Activated CD8-positive, alpha-beta memory T cell treated with anti-CD3 and anti-CD28 coated beads, Interleukin-2, amount 10 ng/mL, durations not matched to agents 7 days and 5 days (primary cell): ENCODE results near the gene SUV39H2. TPM values are rescaled to one million over a fixed set of nuclear protein-coding genes. Genes with fewer than 3 reads are reported as not detected.
"Not testable (repeated sequence)": the region's sequence is repeated elsewhere in the genome, so short reads cannot be mapped to it uniquely, and the experiment has no call there.

Experiments
- ATAC-seq: fragments of 150-1000 bp; cut with Tn5 transposase; one replicate; pipeline ENCODE4 v1.10.0; 2021; ENCODE audit warnings: moderate library complexity
- CTCF ChIA-PET: fragments of 350-600 bp; sonication (Branson Sonifier 250); formaldehyde crosslinking; loops from one replicate; lab custom pipeline; 2021; ENCODE audit warnings: antibody characterized with exemption; lab: Charles Lee
- DNase-seq: peaks from one replicate; pipeline ENCODE4 v3.0.0-alpha.2; 2020
- H3K27ac Mint-ChIP-seq: one replicate; pipeline ENCODE4 v1.8.0; 2021; ENCODE audit warnings: mild to moderate bottlenecking, mixed read lengths
- H3K27me3 Mint-ChIP-seq: one replicate; pipeline ENCODE4 v1.8.0; 2021; ENCODE audit warnings: mixed read lengths
- H3K36me3 Mint-ChIP-seq: one replicate; pipeline ENCODE4 v1.8.0; 2021; ENCODE audit warnings: mild to moderate bottlenecking, mixed read lengths
- H3K4me1 Mint-ChIP-seq: one replicate; pipeline ENCODE4 v1.8.0; 2021; ENCODE audit warnings: mixed read lengths
- H3K4me3 Mint-ChIP-seq: one replicate; pipeline ENCODE4 v1.8.0; 2021; ENCODE audit warnings: mild to moderate bottlenecking, moderate library complexity, mixed read lengths
- H3K9me3 Mint-ChIP-seq: one replicate; pipeline ENCODE4 v1.8.0; 2022; ENCODE audit warnings: low read depth, mixed read lengths
- total RNA-seq, 2 experiments: library from RNA; stranded (reverse); gene quantifications; one replicate each; pipeline ENCODE4 v1.2.3, GENCODE V29; 2021

The SUV39H2 gene
- total RNA-seq, 2 experiments from 2014 or later = 33.4 to 40.3 TPM

DNA sequence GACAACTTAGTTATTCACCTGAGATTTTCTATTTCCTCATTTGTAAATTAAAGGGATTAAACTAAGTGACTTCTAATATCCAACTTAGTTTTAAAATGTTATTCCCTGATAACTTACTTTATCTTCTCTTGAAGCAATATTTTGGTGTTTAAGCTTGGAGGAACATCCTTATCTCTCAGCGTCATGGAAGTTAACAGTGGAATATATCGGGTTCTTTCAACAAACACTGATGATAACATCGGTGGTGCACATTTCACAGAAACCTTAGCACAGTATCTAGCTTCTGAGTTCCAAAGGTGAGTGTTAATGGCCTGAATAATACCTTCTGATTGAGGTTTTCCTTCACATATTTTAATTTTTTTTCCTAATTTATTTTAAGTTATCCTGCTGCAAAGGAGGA lies 26.4 kb upstream of the SUV39H2 start:
- Mint-ChIP-seq H3K36me3 (peaks cover 35% of the 10 kb centered on the region), H3K27me3 (no peaks in the 10 kb centered on the region), H3K9me3 (no peaks in the 10 kb centered on the region), H3K4me3 (no peak overlapping the region), H3K27ac (no peak overlapping the region), H3K4me1 (no peaks in the 10 kb centered on the region)
- ATAC-seq (no peak), DNase-seq (no peak)
- CTCF ChIA-PET = interaction anchor here (1.1 kb wide), 1 partner anchor 29 kb away, joined by 3 read pairs; no protein-coding TSS in a partner anchor

GRCh38 chr10:14855453-14855852 lies 23.2 kb upstream of the SUV39H2 start:
- Mint-ChIP-seq H3K4me3 (no peak overlapping the region), H3K36me3 (peaks cover 44% of the 10 kb centered on the region), H3K4me1 (no peaks in the 10 kb centered on the region), H3K27me3 (no peaks in the 10 kb centered on the region), H3K27ac (no peak overlapping the region), H3K9me3 (no peaks in the 10 kb centered on the region)
- ATAC-seq (no peak), DNase-seq (no peak)
- CTCF ChIA-PET = no interaction called here

DNA sequence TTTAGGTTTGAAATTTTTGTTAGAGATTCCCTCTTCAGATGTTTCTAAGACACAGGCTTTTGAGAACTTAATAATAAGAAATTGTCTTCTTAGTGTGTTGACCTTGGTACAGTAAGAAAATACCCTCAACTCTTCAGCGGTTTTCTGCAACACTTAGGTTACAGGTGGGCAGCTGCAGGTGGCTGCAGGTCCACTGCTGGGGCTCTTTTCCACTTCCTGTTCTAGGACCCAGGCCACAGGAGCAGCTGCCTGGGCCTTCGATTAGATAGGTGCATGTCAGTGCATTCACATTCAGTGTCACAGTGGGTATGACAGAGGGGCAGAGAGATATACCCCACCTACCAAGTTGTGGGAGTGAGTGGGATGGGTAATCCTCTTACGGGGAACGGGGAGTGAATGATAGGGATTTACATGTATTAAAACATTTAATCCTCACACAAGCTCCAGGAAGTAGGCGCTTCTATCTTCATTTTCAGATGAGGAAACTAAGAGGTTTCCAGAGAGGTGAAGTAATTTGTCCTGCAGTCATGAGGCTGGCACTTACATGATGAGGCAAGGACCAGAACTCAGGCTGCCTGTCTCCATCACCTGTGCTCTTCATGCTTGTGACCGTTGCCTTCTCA lies 20.2 kb upstream of the SUV39H2 start:
- Mint-ChIP-seq H3K9me3 (no peaks in the 10 kb centered on the region), H3K27me3 (no peaks in the 10 kb centered on the region), H3K4me3 (no peak overlapping the region), H3K27ac (no peak overlapping the region), H3K4me1 (no peaks in the 10 kb centered on the region), H3K36me3 (peaks cover 40% of the 10 kb centered on the region)
- CTCF ChIA-PET = no interaction called here
- ATAC-seq = no peak
- DNase-seq = no peak

DNA sequence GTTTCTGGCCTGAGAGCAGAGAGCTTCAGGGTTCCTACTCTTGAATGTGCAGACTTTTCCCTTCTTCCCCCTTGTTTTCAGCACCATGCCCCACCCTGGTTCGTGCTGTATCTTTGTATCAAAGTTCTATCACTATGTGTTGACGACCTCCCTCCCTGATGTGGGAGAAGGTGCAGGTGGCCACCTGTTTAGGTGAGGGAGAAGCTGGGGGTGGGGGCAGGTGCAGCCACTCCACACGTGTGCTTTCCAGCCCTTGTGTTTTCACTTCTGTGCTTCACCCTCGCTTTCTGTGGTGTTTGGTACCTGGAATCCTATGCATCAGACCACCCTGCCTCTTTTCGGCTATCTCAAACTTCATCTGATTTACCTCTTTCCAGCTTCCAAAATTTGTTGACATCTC lies 19.6 kb upstream of the SUV39H2 start:
- Mint-ChIP-seq H3K4me3 (no peak overlapping the region), H3K36me3 (peaks cover 41% of the 10 kb centered on the region), H3K27ac (peak overlapping the region; percentile 52), H3K4me1 (no peaks in the 10 kb centered on the region), H3K9me3 (no peaks in the 10 kb centered on the region), H3K27me3 (no peaks in the 10 kb centered on the region)
- CTCF ChIA-PET = no interaction called here
- ATAC-seq = no peak
- DNase-seq = no peak

DNA sequence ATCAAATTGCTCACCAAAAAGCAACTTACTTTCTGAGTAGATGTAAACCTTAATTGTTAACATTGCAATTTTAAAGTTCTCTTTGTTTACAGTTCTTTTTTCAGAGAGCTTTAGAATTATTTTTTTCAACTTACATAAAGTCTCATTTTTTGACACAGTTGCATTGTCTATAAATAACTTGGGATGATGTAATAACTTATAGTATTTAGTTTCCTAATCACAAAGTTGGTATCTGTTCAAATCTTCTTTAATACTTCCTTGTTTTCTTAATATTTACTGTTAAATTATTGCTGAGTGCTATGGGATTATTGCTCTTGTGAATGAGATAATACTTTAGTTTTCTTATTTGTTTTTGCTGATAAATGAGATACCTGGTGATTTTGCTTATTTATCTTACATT lies 18.9 kb upstream of the SUV39H2 start:
- no peak for DNase-seq
- Mint-ChIP-seq H3K27me3 (no peaks in the 10 kb centered on the region), H3K4me1 (no peaks in the 10 kb centered on the region), H3K4me3 (no peak overlapping the region), H3K9me3 (no peaks in the 10 kb centered on the region), H3K36me3 (peaks cover 40% of the 10 kb centered on the region), H3K27ac (no peak overlapping the region)
- CTCF ChIA-PET = no interaction called here
- no peak for ATAC-seq

DNA sequence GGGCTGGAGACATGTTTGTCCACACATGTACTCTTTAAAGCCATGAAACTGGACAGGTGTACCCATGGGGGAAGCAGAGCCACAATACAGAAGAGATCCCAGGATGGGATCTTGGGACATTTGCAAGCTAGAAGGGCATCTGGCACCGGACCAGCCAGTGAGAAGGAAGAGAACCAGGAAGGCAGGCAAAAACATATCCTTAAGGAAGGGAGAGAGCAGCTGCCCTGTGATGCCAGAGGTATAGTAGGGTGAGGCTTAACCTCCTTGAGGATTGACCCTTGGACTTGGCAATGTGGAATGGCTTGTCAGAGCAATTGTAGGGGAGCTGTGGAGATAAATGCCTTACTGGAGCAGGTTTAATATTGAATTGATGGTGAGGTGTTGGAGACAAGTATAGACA lies 17.9 kb upstream of the SUV39H2 start:
- H3K36me3 Mint-ChIP-seq = peaks cover 44% of the 10 kb centered on the region
- DNase-seq (no peak), ATAC-seq (no peak)
- no peaks in the 10 kb centered on the region for H3K4me1 Mint-ChIP-seq
- H3K9me3 Mint-ChIP-seq = no peaks in the 10 kb centered on the region
- H3K4me3 Mint-ChIP-seq = no peak overlapping the region
- CTCF ChIA-PET = no interaction called here
- H3K27me3 Mint-ChIP-seq = no peaks in the 10 kb centered on the region
- H3K27ac Mint-ChIP-seq = no peak overlapping the region

DNA sequence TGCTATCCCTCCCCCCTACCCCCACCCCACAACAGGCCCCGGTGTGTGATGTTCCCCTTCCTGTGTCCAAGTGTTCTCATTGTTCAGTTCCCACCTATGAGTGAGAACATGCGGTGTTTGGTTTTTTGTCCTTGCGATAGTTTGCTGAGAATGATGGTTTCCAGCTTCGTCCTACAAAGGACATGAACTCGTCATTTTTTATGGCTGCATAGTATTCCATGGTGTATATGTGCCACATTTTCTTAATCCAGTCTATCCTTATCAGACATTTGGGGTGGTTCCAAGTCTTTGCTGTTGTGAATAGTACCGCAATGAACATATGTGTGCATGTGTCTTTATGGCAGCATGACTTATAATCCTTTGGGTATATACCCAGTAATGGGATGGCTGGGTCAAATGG lies 14.2 kb upstream of the SUV39H2 start:
- peaks cover 46% of the 10 kb centered on the region for H3K36me3 Mint-ChIP-seq
- H3K27ac Mint-ChIP-seq, H3K9me3 Mint-ChIP-seq, DNase-seq, H3K4me3 Mint-ChIP-seq, CTCF ChIA-PET, H3K27me3 Mint-ChIP-seq, H3K4me1 Mint-ChIP-seq, ATAC-seq: not testable (repeated sequence)

GRCh38 chr10:14864871-14865270 lies 13.8 kb upstream of the SUV39H2 start:
- H3K9me3 Mint-ChIP-seq, ATAC-seq, DNase-seq, H3K4me3 Mint-ChIP-seq, H3K27ac Mint-ChIP-seq, H3K4me1 Mint-ChIP-seq, CTCF ChIA-PET, H3K27me3 Mint-ChIP-seq: not testable (repeated sequence)
- peaks cover 48% of the 10 kb centered on the region for H3K36me3 Mint-ChIP-seq

- no peaks in the 10 kb centered on the region for H3K9me3 Mint-ChIP-seq
- H3K36me3 Mint-ChIP-seq = peaks cover 15% of the 10 kb centered on the region
- CTCF ChIA-PET = interaction anchor here (0.6 to 0.9 kb wide), 2 partner anchors 88 to 98 kb away, joined by 3 read pairs; no protein-coding TSS in a partner anchor
Measured at GRCh38 chr10:14873090-14873760, 5.4 kb upstream of the SUV39H2 start.

GRCh38 chr10:14875941-14876340 lies 2.7 kb upstream of the SUV39H2 start:
- H3K36me3 Mint-ChIP-seq = peaks cover 5% of the 10 kb centered on the region
- no peak overlapping the region for H3K27ac Mint-ChIP-seq
- CTCF ChIA-PET = no interaction called here
- no peak for DNase-seq
- H3K27me3 Mint-ChIP-seq = no peaks in the 10 kb centered on the region
- peaks cover 34% of the 10 kb centered on the region for H3K4me1 Mint-ChIP-seq
- ATAC-seq = no peak
- no peaks in the 10 kb centered on the region for H3K9me3 Mint-ChIP-seq
- no peak overlapping the region for H3K4me3 Mint-ChIP-seq

More at GRCh38 chr10:14873090-14873760, 5.4 kb upstream of the SUV39H2 start:
- H3K4me3 Mint-ChIP-seq = no peak overlapping the region
- H3K27me3 Mint-ChIP-seq = no peaks in the 10 kb centered on the region
- H3K27ac Mint-ChIP-seq = no peak overlapping the region
- no peak for DNase-seq
- no peak for ATAC-seq
- H3K4me1 Mint-ChIP-seq = peaks cover 22% of the 10 kb centered on the region

- no peaks in the 10 kb centered on the region for H3K9me3 Mint-ChIP-seq
- no peak overlapping the region for H3K27ac Mint-ChIP-seq
- peaks cover 1% of the 10 kb centered on the region for H3K36me3 Mint-ChIP-seq
- peaks cover 41% of the 10 kb centered on the region for H3K4me1 Mint-ChIP-seq
- H3K4me3 Mint-ChIP-seq = peak overlapping the region; percentile 95
- ATAC-seq = no peak
- CTCF ChIA-PET = interaction anchor here (2.0 to 2.6 kb wide), 2 partner anchors 38 to 76 kb away, joined by 9 to 13 read pairs; partner anchors contain the start of genes CDNF, DCLRE1C, HSPA14 and MSANTD7
- DNase-seq = no peak
- no peaks in the 10 kb centered on the region for H3K27me3 Mint-ChIP-seq
Measured at GRCh38 chr10:14876764-14877163, 1.9 kb upstream of the SUV39H2 start.

GRCh38 chr10:14879124-14879927 lies 660 bp downstream of the SUV39H2 start:
- H3K36me3 Mint-ChIP-seq = peaks cover 12% of the 10 kb centered on the region
- peak overlapping the region; percentile 91 for H3K27ac Mint-ChIP-seq
- DNase-seq (peak; percentile 56), ATAC-seq (no peak)
- H3K27me3 Mint-ChIP-seq = no peaks in the 10 kb centered on the region
- no peaks in the 10 kb centered on the region for H3K9me3 Mint-ChIP-seq
- CTCF ChIA-PET = interaction anchor here (0.8 to 3.6 kb wide), 10 partner anchors 8 to 310 kb away, joined by 3 to 14 read pairs (median 4); partner anchors contain the start of genes CDNF, DCLRE1C, HSPA14 and MSANTD7
- H3K4me1 Mint-ChIP-seq = peaks cover 44% of the 10 kb centered on the region
- H3K4me3 Mint-ChIP-seq = peak overlapping the region; percentile 95

DNA sequence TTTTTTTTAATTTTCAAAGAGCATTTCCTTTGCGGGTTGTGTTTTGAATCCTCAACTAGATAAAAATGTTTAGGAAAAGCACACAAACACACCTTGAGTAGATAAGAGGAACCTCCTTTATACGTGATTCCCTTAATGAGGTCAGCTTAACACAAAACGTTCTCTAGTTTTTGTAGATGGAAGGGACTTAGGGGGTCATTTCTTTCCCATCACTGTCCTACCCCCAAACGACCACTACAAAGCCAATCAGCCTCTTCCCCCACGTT lies 1.2 kb downstream of the SUV39H2 start:
- H3K4me1 Mint-ChIP-seq = peaks cover 44% of the 10 kb centered on the region
- ATAC-seq (no peak), DNase-seq (no peak)
- no peaks in the 10 kb centered on the region for H3K27me3 Mint-ChIP-seq
- no peaks in the 10 kb centered on the region for H3K9me3 Mint-ChIP-seq
- peak overlapping the region; percentile 95 for H3K4me3 Mint-ChIP-seq
- CTCF ChIA-PET = interaction anchor here (1.0 to 3.6 kb wide), 5 partner anchors 9 to 310 kb away, joined by 3 to 14 read pairs (median 3); no protein-coding TSS in a partner anchor
- peaks cover 12% of the 10 kb centered on the region for H3K36me3 Mint-ChIP-seq
- peak overlapping the region; percentile 91 for H3K27ac Mint-ChIP-seq
